ENCODE data around the gene D2HGDH.

GRCh38 chr2:241772063-241772499 lies 37.7 kb downstream of the D2HGDH start:
- no peak for TF ChIP-seq BHLHE40 (IDR thresholded peaks at IDR 0.05; ENCODE audit: borderline replicate concordance)
- no peak for TF ChIP-seq L3MBTL2 (conservative IDR thresholded peaks at IDR 0.05)
- TF ChIP-seq CTBP1 (IDR thresholded peaks at IDR 0.05; ENCODE audit: borderline replicate concordance) = no peak
- TF ChIP-seq SUZ12 (IDR thresholded peaks at IDR 0.05) = no peak
